GM12865 (cell line): ENCODE results near the gene ETFA.

ENCODE experiments used
- DNase-seq: peaks from one replicate; pipeline ENCODE4 v3.0.0; 2010; ENCODE audit warnings: low read depth
- H3K4me3 ChIP-seq: 2 replicates; pipeline ENCODE4 v1.5.1; 2011; ENCODE audit warnings: mild to moderate bottlenecking, low read depth, low read length, control low read depth
- CTCF ChIP-seq: IDR thresholded peaks from 2 replicates; pipeline ENCODE4 v1.5.1; 2011; ENCODE audit warnings: low read length, control low read depth, low read depth, inconsistent platforms; ENCODE audit not compliant: insufficient read depth; ENCODE audit errors: missing control alignments

ETFA gene

GRCh38 chr15:76165951-76166350 lies 145.3 kb downstream of the ETFA start:
- no peak for DNase-seq
- no peak overlapping the region for H3K4me3 ChIP-seq
- TF ChIP-seq CTCF, result no peak
